Measurements from ENCODE around the gene PLB1.

- TF ChIP-seq CTCF (IDR thresholded peaks at IDR 0.05) (no peak), POLR2A (IDR thresholded peaks at IDR 0.05) (no peak), EP300 (IDR thresholded peaks at IDR 0.05) (no peak)
These were observed 47.7 kb upstream of the PLB1 start for GRCh38 chr2:28447943-28448792.
